ENCODE results near the gene MAD1L1.

MAD1L1 gene

GRCh38 chr7:1993776-1994740, 238.7 kb downstream of the MAD1L1 start:
- no peak for DNase-seq

- no peak for DNase-seq
Measured at GRCh38 chr7:1993031-1993695, 239.6 kb downstream of the MAD1L1 start.

GRCh38 chr7:1992554-1992953, 240.2 kb downstream of the MAD1L1 start:
- no peak for DNase-seq

- no peak for DNase-seq
Measured at GRCh38 chr7:1990001-1990670, 242.6 kb downstream of the MAD1L1 start.

- no peak for DNase-seq
Measured at GRCh38 chr7:1989049-1989860, 243.5 kb downstream of the MAD1L1 start.

GRCh38 chr7:1988533-1988930, 244.2 kb downstream of the MAD1L1 start:
- no peak for DNase-seq

- no peak for DNase-seq
Measured at GRCh38 chr7:1987591-1988532, 244.9 kb downstream of the MAD1L1 start.

- DNase-seq = no peak
Measured at GRCh38 chr7:1987084-1987535, 245.6 kb downstream of the MAD1L1 start.

GRCh38 chr7:1986366-1987083, 246.2 kb downstream of the MAD1L1 start:
- no peak for DNase-seq

- no peak for DNase-seq
Measured at GRCh38 chr7:1985936-1986335, 246.8 kb downstream of the MAD1L1 start.

- no peak for DNase-seq
Measured at GRCh38 chr7:1985042-1985441, 247.7 kb downstream of the MAD1L1 start.

GRCh38 chr7:1981878-1982230, 250.9 kb downstream of the MAD1L1 start:
- DNase-seq = no peak

GRCh38 chr7:1981201-1981877, 251.4 kb downstream of the MAD1L1 start:
- peak; percentile 10 for DNase-seq

GRCh38 chr7:1979591-1980560, 252.9 kb downstream of the MAD1L1 start:
- DNase-seq = peak; percentile 8

GRCh38 chr7:1978656-1979590, 253.8 kb downstream of the MAD1L1 start:
- DNase-seq = no peak

- no peak for DNase-seq
Measured at GRCh38 chr7:1977876-1978441, 254.8 kb downstream of the MAD1L1 start.
